AG04449 (cell line): ENCODE data around the gene PDGFC.

Experiments used
- CTCF ChIA-PET: fragments of 350-600 bp; formaldehyde crosslinking; extraction: SDS; loops from one replicate; lab custom pipeline; 2021; ENCODE audit warnings: antibody characterized with exemption; lab: Yijun Ruan, JAX
- POLR2A ChIA-PET: fragments of 400-600, 350-600 bp; formaldehyde crosslinking; extraction: SDS; loops from one replicate; lab custom pipeline; 2020; ENCODE audit warnings: antibody characterized with exemption, inconsistent platforms; lab: Yijun Ruan, JAX
- DNase-seq: peaks from one replicate; pipeline ENCODE4 v3.0.0-alpha.2; 2010; ENCODE audit warnings: low read depth, low spot score
- H3K4me3 ChIP-seq: 2 replicates; pipeline ENCODE4 v1.5.1; 2011; ENCODE audit warnings: low read depth, mild to moderate bottlenecking, control low read depth, low read length
- CTCF ChIP-seq: IDR thresholded peaks from one replicate; pipeline ENCODE4 v1.5.1; 2011; ENCODE audit warnings: mild to moderate bottlenecking, moderate library complexity, low read length, control low read depth, inconsistent platforms; ENCODE audit not compliant: insufficient read depth; ENCODE audit errors: missing control alignments

Gene PDGFC

DNA sequence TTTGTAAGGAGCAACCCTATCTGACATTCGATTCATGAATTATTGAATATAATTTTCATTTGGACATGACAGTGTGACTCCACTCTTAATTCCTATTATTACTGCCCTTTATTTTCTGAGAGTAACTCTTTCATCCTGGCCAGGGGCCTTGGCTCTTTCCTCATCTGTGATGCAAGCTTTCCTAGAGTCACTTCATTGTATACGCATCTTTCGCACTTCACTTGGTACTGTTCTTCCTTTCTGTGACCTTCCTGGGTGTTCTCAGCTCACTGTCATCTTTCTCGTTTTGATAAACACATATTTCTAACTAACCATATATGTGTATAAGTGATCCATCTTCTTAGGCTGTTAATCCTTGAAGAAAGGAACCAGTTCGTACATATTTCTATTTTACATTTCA is 160.3 kb downstream of the PDGFC start:
- H3K4me3 ChIP-seq = no peak overlapping the region
- no peak for TF ChIP-seq CTCF
- CTCF ChIA-PET = no interaction called here
- POLR2A ChIA-PET = no interaction called here
- no peak for DNase-seq

- ChIA-PET CTCF (no interaction called here), POLR2A (no interaction called here)
- DNase-seq = no peak
- H3K4me3 ChIP-seq = no peak overlapping the region
- TF ChIP-seq CTCF = no peak
Observed at GRCh38 chr4:156805696-156806095, 165.9 kb downstream of the PDGFC start.

DNA sequence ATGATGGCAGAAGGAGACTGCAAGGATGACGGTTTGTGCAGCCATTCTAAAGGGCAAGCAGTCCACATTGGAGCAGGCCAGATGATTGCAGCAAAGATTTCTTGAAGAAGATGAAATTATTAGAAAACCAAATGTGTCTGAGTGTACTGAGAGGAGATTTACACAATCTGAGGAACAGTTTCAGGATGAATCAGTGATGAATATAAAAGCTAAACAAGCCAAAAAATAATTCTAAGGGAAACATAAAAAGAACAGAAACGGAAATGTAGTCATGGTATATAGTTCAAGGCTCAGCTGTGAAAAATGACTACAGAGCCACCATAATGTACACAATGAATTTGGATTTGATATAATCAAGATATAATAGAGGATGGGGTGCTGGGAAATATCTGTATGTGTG is 168.5 kb downstream of the PDGFC start:
- TF ChIP-seq CTCF = no peak
- ChIA-PET POLR2A (interaction anchor here (0.6 kb wide), 1 partner anchor 29 kb away, joined by 3 read pairs; no protein-coding TSS in a partner anchor), CTCF (no interaction called here)
- no peak overlapping the region for H3K4me3 ChIP-seq
- DNase-seq = no peak

GRCh38 chr4:156800463-156800862 is 171.1 kb downstream of the PDGFC start:
- DNase-seq = no peak
- H3K4me3 ChIP-seq = no peak overlapping the region
- no peak for TF ChIP-seq CTCF
- ChIA-PET CTCF (interaction anchor here (0.8 to 2.2 kb wide), 8 partner anchors 10 to 329 kb away, joined by 3 to 6 read pairs (median 4); partner anchors contain the start of gene PDGFC), POLR2A (no interaction called here)

GRCh38 chr4:156799121-156799589 is 172.4 kb downstream of the PDGFC start:
- ChIA-PET CTCF (interaction anchor here (1.1 to 2.2 kb wide), 3 partner anchors 17 to 169 kb away, joined by 3 to 6 read pairs (median 6); no protein-coding TSS in a partner anchor), POLR2A (no interaction called here)
- DNase-seq = no peak
- H3K4me3 ChIP-seq = no peak overlapping the region
- no peak for TF ChIP-seq CTCF

DNA sequence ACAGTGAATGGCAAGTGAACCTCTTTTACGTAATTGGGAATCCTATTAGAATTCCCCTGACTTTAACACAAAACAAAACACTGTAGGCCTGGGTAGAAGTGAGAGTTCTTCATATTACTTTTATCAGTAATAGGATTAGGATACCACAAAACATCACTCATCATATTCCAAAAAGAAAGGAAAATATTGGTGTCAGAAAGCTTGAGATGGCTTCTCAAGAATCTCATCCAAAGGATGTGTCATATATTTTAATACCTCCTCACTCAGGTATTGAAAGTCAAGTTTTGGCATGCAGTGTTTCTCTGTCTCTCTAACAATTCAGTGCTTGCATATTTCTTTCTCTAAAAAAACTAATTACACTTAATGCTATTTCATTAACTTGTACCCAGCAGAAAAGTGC is 173.2 kb downstream of the PDGFC start:
- TF ChIP-seq CTCF = no peak
- CTCF ChIA-PET = interaction anchor here (1.8 kb wide), 1 partner anchor 170 kb away, joined by 6 read pairs; no protein-coding TSS in a partner anchor
- no peak overlapping the region for H3K4me3 ChIP-seq
- POLR2A ChIA-PET = no interaction called here
- no peak for DNase-seq
